Measurements from ENCODE around the gene CLIP3.
A peak's percentile ranks its signal among the peaks of the same experiment; 100 is the strongest.

CLIP3 gene

GRCh38 chr19:36040495-36040894, 7.8 kb upstream of the CLIP3 start:
- no peaks in the 10 kb centered on the region for H3K79me2 ChIP-seq (ENCODE audit: low read length)
- no peak overlapping the region for H3K4me3 ChIP-seq (ENCODE audit: low read length)
- H3K27ac ChIP-seq (ENCODE audit: low read length), result no peak overlapping the region
- no peaks in the 10 kb centered on the region for H3K9me3 ChIP-seq (ENCODE audit: insufficient read depth, low read length)
- no peaks in the 10 kb centered on the region for H4K20me1 ChIP-seq (ENCODE audit: insufficient read depth, low read length)
- TF ChIP-seq EZH2phosphoT487 (IDR thresholded peaks at IDR 0.05; ENCODE audit: low read depth), result no peak
- TF ChIP-seq, protein P1, sequence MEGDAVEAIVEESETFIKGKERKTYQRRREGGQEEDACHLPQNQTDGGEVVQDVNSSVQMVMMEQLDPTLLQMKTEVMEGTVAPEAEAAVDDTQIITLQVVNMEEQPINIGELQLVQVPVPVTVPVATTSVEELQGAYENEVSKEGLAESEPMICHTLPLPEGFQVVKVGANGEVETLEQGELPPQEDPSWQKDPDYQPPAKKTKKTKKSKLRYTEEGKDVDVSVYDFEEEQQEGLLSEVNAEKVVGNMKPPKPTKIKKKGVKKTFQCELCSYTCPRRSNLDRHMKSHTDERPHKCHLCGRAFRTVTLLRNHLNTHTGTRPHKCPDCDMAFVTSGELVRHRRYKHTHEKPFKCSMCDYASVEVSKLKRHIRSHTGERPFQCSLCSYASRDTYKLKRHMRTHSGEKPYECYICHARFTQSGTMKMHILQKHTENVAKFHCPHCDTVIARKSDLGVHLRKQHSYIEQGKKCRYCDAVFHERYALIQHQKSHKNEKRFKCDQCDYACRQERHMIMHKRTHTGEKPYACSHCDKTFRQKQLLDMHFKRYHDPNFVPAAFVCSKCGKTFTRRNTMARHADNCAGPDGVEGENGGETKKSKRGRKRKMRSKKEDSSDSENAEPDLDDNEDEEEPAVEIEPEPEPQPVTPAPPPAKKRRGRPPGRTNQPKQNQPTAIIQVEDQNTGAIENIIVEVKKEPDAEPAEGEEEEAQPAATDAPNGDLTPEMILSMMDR (IDR thresholded peaks at IDR 0.05; ENCODE audit: low read depth, low read length), result no peak
- H3K4me2 ChIP-seq (ENCODE audit: low read length), result no peak overlapping the region
- H2AFZ ChIP-seq (ENCODE audit: low read depth, low read length), result no peak overlapping the region
- peaks cover under 1% of the 10 kb centered on the region for H3K36me3 ChIP-seq (replicated peaks; ENCODE audit: low read depth, low read length)
- H3K9ac ChIP-seq (ENCODE audit: low read length), result no peak overlapping the region
- H3K4me1 ChIP-seq (ENCODE audit: low read length), result no peaks in the 10 kb centered on the region
- no peaks in the 10 kb centered on the region for H3K27me3 ChIP-seq (ENCODE audit: low read depth, low read length)

DNA sequence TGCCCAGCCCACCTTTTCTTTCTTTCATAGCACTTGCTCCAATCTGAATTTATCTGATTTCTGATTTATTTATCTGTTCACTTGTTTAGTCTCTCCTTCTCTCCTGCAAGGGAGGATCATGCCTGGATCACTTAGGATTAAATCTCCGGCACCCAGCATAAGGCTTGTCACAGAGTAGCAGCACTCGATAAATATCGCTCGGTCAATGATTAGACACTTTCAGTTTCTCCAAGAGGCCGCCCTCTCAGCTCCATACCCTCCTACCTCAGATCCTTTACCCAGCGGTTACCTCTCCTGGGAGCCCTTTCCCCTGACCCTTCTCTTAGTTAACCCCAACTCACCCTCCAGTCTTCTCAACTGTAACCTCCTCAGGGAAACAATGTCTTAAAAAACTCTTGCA, 1.4 kb downstream of the CLIP3 start:
- no peak overlapping the region for H3K4me3 ChIP-seq (ENCODE audit: low read length)
- H3K27me3 ChIP-seq (ENCODE audit: low read depth, low read length), result no peaks in the 10 kb centered on the region
- no peak overlapping the region for H3K9ac ChIP-seq (ENCODE audit: low read length)
- no peaks in the 10 kb centered on the region for H4K20me1 ChIP-seq (ENCODE audit: insufficient read depth, low read length)
- no peak overlapping the region for H3K4me2 ChIP-seq (ENCODE audit: low read length)
- H3K27ac ChIP-seq (ENCODE audit: low read length), result no peak overlapping the region
- peaks cover 9% of the 10 kb centered on the region for H3K36me3 ChIP-seq (replicated peaks; ENCODE audit: low read depth, low read length)
- no peak overlapping the region for H2AFZ ChIP-seq (ENCODE audit: low read depth, low read length)
- H3K79me2 ChIP-seq (ENCODE audit: low read length), result no peaks in the 10 kb centered on the region
- H3K4me1 ChIP-seq (ENCODE audit: low read length), result no peaks in the 10 kb centered on the region
- H3K9me3 ChIP-seq (ENCODE audit: insufficient read depth, low read length), result no peaks in the 10 kb centered on the region
- TF ChIP-seq EZH2phosphoT487 (IDR thresholded peaks at IDR 0.05; ENCODE audit: low read depth), result no peak
- TF ChIP-seq, protein P1 (IDR thresholded peaks at IDR 0.05; ENCODE audit: low read depth, low read length), result no peak

DNA sequence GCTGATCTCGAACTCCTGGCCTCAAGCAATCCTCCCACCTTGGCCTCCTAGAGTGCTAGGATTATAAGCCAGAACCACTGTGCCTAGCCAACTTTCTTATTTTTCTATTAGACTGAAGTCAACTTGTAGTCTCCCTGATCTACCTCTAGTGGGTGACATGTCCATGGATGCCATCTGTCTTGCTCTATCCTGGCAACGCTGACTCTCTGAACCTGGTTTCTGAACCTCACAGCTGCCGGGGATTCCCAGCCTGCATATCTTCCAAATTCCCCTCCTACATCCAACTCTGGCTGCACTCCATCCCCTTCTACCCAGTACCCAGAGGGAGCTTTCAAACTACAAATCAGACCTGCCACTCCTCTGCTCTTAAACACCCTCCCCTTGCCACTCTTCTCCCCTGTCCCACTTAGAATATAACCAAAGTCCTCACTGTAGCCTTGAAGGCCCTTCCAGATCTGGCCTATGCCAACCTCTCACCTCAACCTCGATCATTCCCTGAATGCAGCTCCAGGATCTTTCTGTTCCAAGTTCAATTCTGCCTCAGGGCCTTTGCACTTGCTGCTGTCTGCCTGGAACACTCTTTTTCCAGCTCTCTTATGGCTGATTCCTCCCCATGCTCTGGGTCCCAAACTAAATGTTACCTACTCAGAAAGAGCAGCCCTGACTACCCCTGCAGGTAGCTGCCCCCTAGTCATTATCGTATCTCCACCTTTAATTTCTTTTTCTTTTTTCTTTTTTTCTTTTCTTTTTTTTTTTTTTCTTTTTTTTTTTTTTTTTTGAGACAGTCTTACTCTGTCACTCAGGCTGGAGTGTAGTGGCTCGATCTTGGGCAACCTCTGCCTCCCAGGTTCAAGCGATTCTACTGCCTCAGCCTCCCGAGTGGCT, 2.2 kb downstream of the CLIP3 start:
- Histone ChIP-seq H3K79me2 (ENCODE audit: low read length) (no peaks in the 10 kb centered on the region), H3K27ac (ENCODE audit: low read length) (no peak overlapping the region), H3K36me3 (replicated peaks; ENCODE audit: low read depth, low read length) (peaks cover 9% of the 10 kb centered on the region), H3K4me3 (ENCODE audit: low read length) (no peak overlapping the region), H3K9me3 (ENCODE audit: insufficient read depth, low read length) (no peaks in the 10 kb centered on the region), H3K4me2 (ENCODE audit: low read length) (no peak overlapping the region), H3K27me3 (ENCODE audit: low read depth, low read length) (no peaks in the 10 kb centered on the region), H3K9ac (ENCODE audit: low read length) (no peak overlapping the region), H4K20me1 (ENCODE audit: insufficient read depth, low read length) (no peaks in the 10 kb centered on the region), H3K4me1 (ENCODE audit: low read length) (no peaks in the 10 kb centered on the region), H2AFZ (ENCODE audit: low read depth, low read length) (no peak overlapping the region)
- TF ChIP-seq, protein P1 (IDR thresholded peaks at IDR 0.05; ENCODE audit: low read depth, low read length), result peak; percentile 9; the same call in 1 of the 2 replicates
- TF ChIP-seq EZH2phosphoT487 (IDR thresholded peaks at IDR 0.05; ENCODE audit: low read depth), result no peak

GRCh38 chr19:36028313-36029041, 4.2 kb downstream of the CLIP3 start:
- TF ChIP-seq EZH2phosphoT487 (IDR thresholded peaks at IDR 0.05; ENCODE audit: low read depth), result no peak
- TF ChIP-seq, protein P1 (IDR thresholded peaks at IDR 0.05; ENCODE audit: low read depth, low read length), result no peak
- no peaks in the 10 kb centered on the region for H3K27me3 ChIP-seq (ENCODE audit: low read depth, low read length)
- no peak overlapping the region for H2AFZ ChIP-seq (ENCODE audit: low read depth, low read length)
- H3K9ac ChIP-seq (ENCODE audit: low read length), result no peak overlapping the region
- H3K9me3 ChIP-seq (ENCODE audit: insufficient read depth, low read length), result no peaks in the 10 kb centered on the region
- H4K20me1 ChIP-seq (ENCODE audit: insufficient read depth, low read length), result no peaks in the 10 kb centered on the region
- peaks cover 9% of the 10 kb centered on the region for H3K36me3 ChIP-seq (replicated peaks; ENCODE audit: low read depth, low read length)
- no peaks in the 10 kb centered on the region for H3K4me1 ChIP-seq (ENCODE audit: low read length)
- no peak overlapping the region for H3K4me2 ChIP-seq (ENCODE audit: low read length)
- no peak overlapping the region for H3K4me3 ChIP-seq (ENCODE audit: low read length)
- H3K79me2 ChIP-seq (ENCODE audit: low read length), result no peaks in the 10 kb centered on the region
- H3K27ac ChIP-seq (ENCODE audit: low read length), result no peak overlapping the region

Measured in OCI-LY3 (cell line).